NCI-H345 (cell line): ENCODE results near the gene AGPAT2.
A peak's percentile ranks its signal among the peaks of the same experiment; 100 is the strongest.

Experiments
- DNase-seq: peaks from one replicate; lab custom pipeline; 2025; lab: John Stamatoyannopoulos, UW

The AGPAT2 gene

GRCh38 chr9:136686794-136687711, at the start of gene AGPAT2:
TSS of gene AGPAT2 (minus strand) at chr9:136687457. CDS start at chr9:136687357, 100 bp downstream.
- peak; percentile 67 for DNase-seq

- DNase-seq, result no peak
These were observed 48.7 kb upstream of the AGPAT2 start for GRCh38 chr9:136735812-136736480.

- DNase-seq, result no peak
These were observed 47.7 kb upstream of the AGPAT2 start for GRCh38 chr9:136734837-136735496.

GRCh38 chr9:136733611-136734010, 46.4 kb upstream of the AGPAT2 start:
- no peak for DNase-seq

GRCh38 chr9:136732444-136733178, 45.4 kb upstream of the AGPAT2 start:
- DNase-seq, result no peak

- no peak for DNase-seq
These were observed 42.7 kb upstream of the AGPAT2 start for GRCh38 chr9:136729926-136730325.

GRCh38 chr9:136729144-136729543, 41.9 kb upstream of the AGPAT2 start:
- no peak for DNase-seq

GRCh38 chr9:136728548-136729123, 41.4 kb upstream of the AGPAT2 start:
- DNase-seq, result no peak

- DNase-seq, result peak; percentile 82
These were observed 40.9 kb upstream of the AGPAT2 start for GRCh38 chr9:136728080-136728547.

GRCh38 chr9:136726631-136727191, 39.5 kb upstream of the AGPAT2 start:
- no peak for DNase-seq

GRCh38 chr9:136726118-136726517, 38.9 kb upstream of the AGPAT2 start:
- no peak for DNase-seq

GRCh38 chr9:136725612-136726011, 38.4 kb upstream of the AGPAT2 start:
- no peak for DNase-seq

- no peak for DNase-seq
These were observed 37.5 kb upstream of the AGPAT2 start for GRCh38 chr9:136724772-136725171.

- DNase-seq, result no peak
These were observed 36.7 kb upstream of the AGPAT2 start for GRCh38 chr9:136723989-136724388.

- no peak for DNase-seq
These were observed 36.2 kb upstream of the AGPAT2 start for GRCh38 chr9:136723362-136723976.

GRCh38 chr9:136722969-136723356, 35.7 kb upstream of the AGPAT2 start:
- DNase-seq, result no peak

- DNase-seq, result no peak
These were observed 35.1 kb upstream of the AGPAT2 start for GRCh38 chr9:136722093-136722968.

GRCh38 chr9:136721339-136722092, 34.3 kb upstream of the AGPAT2 start:
- peak; percentile 30 for DNase-seq

- no peak for DNase-seq
These were observed 33.7 kb upstream of the AGPAT2 start for GRCh38 chr9:136720898-136721338.
